ENCODE measurements around the gene C16orf89. TPM values are rescaled to one million over a fixed set of nuclear protein-coding genes. Genes with fewer than 3 reads are reported as not detected.
A peak's percentile ranks its signal among the peaks of the same experiment; 100 is the strongest.

C16orf89 gene
- total RNA-seq, 1 donor from 2014 or later = 201 TPM

GRCh38 chr16:5072334-5073278 is 6.8 kb upstream of the C16orf89 start:
- Histone ChIP-seq H3K9me3 (no peaks in the 10 kb centered on the region), H3K4me3 (peak overlapping the region; percentile 86), H3K36me3 (peaks cover 25% of the 10 kb centered on the region), H3K27me3 (no peaks in the 10 kb centered on the region), H3K4me1 (peaks cover 14% of the 10 kb centered on the region), H3K27ac (peak overlapping the region; percentile 89)
- ATAC-seq (no peak), DNase-seq (peak; percentile 6)
- intact Hi-C loops (cut with DNase I) = no loop called here
- TF ChIP-seq CTCF (IDR thresholded peaks at IDR 0.05) = no peak

GRCh38 chr16:5071681-5072333 is 6.1 kb upstream of the C16orf89 start, which contains the start of gene ALG1:
Gene ALG1, plus strand, starts transcription at chr16:5071843. Its CDS starts 7 bp downstream, at chr16:5071850.
- no peak for TF ChIP-seq CTCF (IDR thresholded peaks at IDR 0.05)
- Histone ChIP-seq H3K9me3 (no peaks in the 10 kb centered on the region), H3K27me3 (no peaks in the 10 kb centered on the region), H3K4me3 (peak within 1 kb of the TSS; percentile 86), H3K36me3 (peaks cover 19% of the 10 kb centered on the region), H3K4me1 (peaks cover 14% of the 10 kb centered on the region), H3K27ac (peak within 1 kb of the TSS; percentile 89)
- ATAC-seq (peak; percentile 95), DNase-seq (peak; percentile 95)
- intact Hi-C loops (cut with DNase I) = no loop called here

- Histone ChIP-seq H3K36me3 (peaks cover 17% of the 10 kb centered on the region), H3K4me1 (peaks cover 14% of the 10 kb centered on the region), H3K9me3 (no peaks in the 10 kb centered on the region), H3K27me3 (no peaks in the 10 kb centered on the region), H3K27ac (peak overlapping the region; percentile 89), H3K4me3 (peak overlapping the region; percentile 86)
- ATAC-seq (no peak), DNase-seq (no peak)
- intact Hi-C loops (cut with DNase I) = no loop called here
- TF ChIP-seq CTCF (IDR thresholded peaks at IDR 0.05) = no peak
Observed at GRCh38 chr16:5071341-5071680, 5.6 kb upstream of the C16orf89 start.

- H3K36me3 ChIP-seq = peaks cover 10% of the 10 kb centered on the region
- intact Hi-C loops (cut with DNase I) = no loop called here
- H3K27me3 ChIP-seq = no peaks in the 10 kb centered on the region
- peak overlapping the region; percentile 86 for H3K4me3 ChIP-seq
- no peaks in the 10 kb centered on the region for H3K9me3 ChIP-seq
- peak overlapping the region; percentile 89 for H3K27ac ChIP-seq
- ATAC-seq (no peak), DNase-seq (peak; percentile 39)
- no peak for TF ChIP-seq CTCF (IDR thresholded peaks at IDR 0.05)
- peaks cover 14% of the 10 kb centered on the region for H3K4me1 ChIP-seq
Observed at GRCh38 chr16:5070431-5071186, 4.9 kb upstream of the C16orf89 start.

GRCh38 chr16:5069854-5070253 is 4.1 kb upstream of the C16orf89 start:
- ATAC-seq (no peak), DNase-seq (no peak)
- no peak for TF ChIP-seq CTCF (IDR thresholded peaks at IDR 0.05)
- Histone ChIP-seq H3K9me3 (no peaks in the 10 kb centered on the region), H3K4me1 (peaks cover 14% of the 10 kb centered on the region), H3K4me3 (no peak overlapping the region), H3K27me3 (no peaks in the 10 kb centered on the region), H3K27ac (no peak overlapping the region), H3K36me3 (peaks cover 4% of the 10 kb centered on the region)
- intact Hi-C loops (cut with DNase I) = no loop called here

All from upper lobe of right lung (tissue), 1 donor.